Stimulated activated naive CD8-positive, alpha-beta T cell treated with anti-CD3 and anti-CD28 coated beads, Interleukin-15, Interleukin-2, amounts not matched to agents 100 U/mL and 50 U/mL, for 24 hours (primary cell): Measurements from ENCODE around the gene ASTN1.
A peak's percentile ranks its signal among the peaks of the same experiment; 100 is the strongest.

Experiments used
- ATAC-seq: fragments of 150-1000 bp; cut with Tn5 transposase; one replicate; pipeline ENCODE4 v1.10.0; 2021
- DNase-seq: peaks from one replicate; pipeline ENCODE4 v3.0.0; 2021

Gene ASTN1

DNA sequence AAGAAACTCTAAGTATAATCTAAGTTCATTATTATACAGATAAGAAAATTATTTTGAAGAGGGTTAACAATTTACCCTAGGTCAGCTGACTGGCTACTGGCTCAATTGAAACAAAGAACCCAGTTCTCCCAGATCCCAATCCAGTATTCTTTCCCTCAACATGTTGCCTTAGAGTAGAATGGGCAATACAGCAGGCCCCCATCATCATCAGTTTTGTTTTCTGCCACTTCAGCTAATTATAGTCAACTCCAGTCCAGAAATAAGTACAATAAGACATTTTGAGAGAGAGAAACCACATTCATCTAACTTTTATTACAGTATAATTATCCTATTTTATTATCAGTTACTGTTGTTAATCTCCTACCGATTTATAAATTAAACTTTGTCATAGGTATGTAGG, 241.2 kb downstream of the ASTN1 start:
- ATAC-seq (no peak), DNase-seq (no peak)

DNA sequence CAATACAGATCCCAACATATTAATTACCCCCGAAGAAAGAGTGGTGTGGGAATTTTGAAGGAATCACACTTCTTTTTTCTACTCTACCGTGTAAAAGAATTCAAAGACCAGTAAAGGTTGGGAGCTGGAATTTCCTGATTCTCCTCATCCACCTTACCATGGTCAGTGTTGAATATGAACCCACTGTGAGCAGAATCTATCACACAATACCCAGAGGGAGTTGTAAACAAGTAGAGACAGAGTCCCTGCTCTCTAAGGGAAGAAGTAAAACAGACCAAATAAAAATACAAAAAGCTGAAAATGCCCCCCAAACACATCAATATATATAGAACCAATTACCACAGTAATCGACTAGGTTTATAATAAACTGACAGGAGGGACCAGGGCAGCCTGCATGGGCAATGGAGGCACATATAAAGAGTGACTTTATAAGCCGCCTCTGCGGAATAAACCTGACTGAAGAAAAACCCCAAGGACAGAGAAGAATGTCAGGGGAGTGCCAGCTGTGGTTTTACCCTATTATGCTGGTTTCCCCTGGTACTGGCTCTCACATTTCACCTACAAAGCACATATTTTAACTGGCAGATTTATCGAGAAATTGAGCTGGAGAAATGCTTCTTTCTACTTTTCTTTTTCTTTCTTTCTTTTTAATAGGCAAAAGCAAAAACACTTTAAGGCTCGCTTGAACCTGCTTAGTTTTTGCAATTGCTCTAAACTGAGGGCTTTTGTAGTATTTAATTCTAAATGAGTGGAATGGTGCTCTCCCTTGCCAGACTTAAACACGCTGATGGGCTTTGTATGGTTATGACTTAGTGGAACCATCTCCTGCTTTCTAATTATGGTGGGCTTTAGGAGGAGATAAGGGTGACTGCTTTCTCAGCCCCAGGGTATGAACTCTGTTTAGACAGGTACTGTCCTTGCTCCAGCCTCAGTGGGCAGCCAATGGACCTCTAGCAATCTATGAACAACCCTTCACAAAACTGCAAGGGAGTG, 244.8 kb downstream of the ASTN1 start:
- DNase-seq = no peak
- no peak for ATAC-seq

DNA sequence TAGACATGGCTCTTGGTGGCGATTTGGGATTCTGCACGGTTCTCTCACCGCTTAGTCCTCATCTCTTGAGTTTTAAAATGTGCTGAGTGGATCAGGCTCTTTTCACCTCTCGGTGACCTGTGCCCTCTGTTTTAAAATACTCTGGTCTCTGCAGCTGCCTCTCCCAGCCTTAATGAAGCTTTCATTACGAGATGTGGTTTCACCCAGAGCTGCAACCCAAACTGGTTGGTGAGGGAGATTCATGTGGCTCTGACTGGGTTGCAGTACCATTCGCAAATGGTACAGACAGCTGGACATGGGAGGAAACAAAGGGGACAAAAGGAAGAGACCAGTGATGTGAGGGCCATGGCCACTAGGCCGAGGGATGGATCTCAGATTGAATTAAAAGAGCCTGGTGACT, 258.9 kb downstream of the ASTN1 start:
- ATAC-seq (no peak), DNase-seq (no peak)

DNA sequence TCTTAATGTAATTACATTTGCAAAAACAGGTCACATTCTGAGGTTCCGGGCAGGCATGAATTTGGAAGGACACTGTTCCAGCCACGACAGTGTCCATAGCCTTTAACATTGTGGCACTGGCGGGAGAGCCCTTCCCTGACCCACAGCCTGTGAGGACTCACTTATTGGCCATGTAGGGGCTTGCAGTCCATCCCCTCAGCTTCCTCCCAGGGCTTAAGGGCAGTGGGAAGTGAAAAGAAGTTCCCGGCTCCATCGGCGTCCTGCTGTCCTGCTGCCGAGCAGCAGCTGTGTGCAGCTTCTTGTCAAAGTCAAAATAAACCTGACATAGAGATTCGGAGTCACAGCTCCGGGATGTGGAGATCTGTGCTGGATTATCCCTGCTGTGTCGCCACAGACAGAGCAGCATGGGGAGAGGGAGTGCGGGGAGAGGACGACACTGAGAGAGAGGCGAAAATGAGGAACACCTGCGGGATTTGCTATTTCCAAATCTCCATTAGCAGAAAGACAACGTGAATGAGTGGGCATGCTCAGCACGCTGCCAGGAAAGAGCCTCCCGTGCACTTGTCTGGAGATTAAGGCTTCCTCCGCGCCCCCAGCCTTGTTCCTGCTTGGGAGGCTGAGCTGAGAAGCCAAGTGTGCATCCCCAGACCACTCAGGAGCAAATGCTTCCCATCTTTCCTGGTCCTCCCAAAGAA, 260.3 kb downstream of the ASTN1 start:
- no peak for ATAC-seq

DNA sequence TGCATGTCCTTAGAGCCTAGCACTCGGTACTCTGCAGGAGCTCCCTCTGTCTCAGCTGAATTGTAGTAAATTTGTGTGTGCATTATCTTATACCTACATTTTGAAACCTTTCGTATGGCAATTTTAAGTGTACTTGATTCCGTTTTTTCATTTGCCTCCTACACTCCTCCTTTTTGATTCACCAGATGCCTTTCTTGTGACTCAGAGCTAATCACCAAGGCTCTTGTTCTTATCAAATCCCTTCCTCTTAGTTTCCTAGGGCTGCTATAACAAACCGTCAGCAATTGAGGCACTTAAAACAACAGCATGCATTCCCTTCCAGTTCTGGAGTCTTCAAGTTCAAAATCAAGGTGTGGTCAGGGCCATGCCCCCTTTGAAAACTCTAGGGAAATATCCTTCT, 261.0 kb downstream of the ASTN1 start:
- no peak for DNase-seq
- no peak for ATAC-seq

More for the DNA sequence above, 260.3 kb downstream of the ASTN1 start:
- no peak for DNase-seq

DNA sequence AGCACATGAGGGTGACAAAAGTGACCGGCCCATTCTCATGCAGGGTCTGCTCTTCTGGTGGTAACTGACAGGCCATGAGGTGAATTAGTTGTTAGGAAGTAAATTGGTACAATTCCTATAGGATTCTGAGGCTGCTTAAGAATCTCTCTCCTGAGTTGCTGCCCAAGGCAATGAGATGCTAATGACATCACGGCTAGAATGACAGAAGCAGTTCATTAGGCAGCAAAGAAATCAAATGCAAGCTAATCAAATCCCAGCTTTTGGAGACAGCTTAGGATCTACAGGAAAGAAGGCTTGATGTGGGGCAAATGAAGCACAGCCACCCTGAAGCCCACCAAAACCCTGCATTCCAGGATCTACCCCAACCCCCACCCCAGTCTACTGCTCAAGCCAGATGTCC, 265.2 kb downstream of the ASTN1 start:
- ATAC-seq (no peak), DNase-seq (no peak)

DNA sequence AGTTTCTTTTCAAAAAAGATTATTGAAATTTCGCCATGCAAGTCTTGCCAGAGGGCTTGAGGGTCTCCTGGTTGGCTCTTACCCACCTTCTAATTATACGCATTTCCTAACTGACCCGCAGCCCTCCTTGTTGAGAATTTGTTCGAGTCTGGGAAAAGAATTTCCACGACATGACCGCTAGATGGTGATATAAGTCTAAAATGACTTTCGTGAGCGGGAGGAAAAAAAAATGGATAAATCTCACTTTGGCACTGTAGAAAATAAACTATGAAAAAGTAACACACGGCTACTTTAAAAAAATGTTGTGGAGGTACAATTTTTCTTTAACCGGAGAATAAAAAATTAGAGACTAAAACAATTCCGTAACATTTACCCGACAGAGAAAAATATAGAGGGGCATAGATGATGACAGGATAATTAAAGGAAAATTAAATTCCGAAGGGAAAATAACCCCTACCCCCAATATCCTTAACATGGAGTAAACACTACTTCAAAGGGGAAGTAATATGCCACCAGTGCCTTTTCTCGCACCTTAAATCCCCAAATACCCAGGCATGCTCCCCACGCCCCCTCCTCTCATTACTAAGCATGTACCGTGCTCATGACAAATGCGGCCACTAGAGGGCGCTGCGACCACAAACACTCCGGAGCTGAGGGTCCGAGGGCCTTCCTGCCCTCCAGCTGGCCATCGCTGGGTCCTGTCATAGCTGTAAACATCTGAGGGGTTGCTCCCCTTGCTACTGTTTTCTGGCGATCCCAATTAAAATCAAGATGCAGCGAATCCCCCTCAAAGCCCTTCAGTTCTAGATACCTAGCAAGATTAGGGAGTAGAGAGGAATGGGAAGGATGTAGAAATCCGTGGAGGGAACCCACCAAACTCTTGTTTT, 266.9 kb downstream of the ASTN1 start:
- peak; percentile 57 for DNase-seq
- no peak for ATAC-seq

DNA sequence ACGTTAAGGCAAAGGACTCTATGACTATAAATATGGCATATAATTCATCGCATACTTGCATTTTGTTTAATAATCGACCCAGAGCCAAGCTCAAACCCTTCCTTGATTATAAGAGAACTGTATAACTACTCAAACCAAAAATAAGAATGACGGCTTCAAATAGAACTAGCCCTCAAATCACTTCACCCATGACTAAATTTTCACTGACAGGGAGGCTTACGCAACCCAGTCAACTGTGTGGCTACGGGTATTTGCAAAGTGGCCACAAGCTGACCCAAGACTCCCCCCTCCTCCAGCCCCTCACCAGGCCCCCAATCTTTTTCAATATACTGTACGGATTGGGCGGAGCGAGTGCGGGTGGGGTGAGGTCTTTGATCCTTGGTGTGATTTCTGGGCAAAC, 268.3 kb downstream of the ASTN1 start:
- ATAC-seq (no peak), DNase-seq (no peak)

DNA sequence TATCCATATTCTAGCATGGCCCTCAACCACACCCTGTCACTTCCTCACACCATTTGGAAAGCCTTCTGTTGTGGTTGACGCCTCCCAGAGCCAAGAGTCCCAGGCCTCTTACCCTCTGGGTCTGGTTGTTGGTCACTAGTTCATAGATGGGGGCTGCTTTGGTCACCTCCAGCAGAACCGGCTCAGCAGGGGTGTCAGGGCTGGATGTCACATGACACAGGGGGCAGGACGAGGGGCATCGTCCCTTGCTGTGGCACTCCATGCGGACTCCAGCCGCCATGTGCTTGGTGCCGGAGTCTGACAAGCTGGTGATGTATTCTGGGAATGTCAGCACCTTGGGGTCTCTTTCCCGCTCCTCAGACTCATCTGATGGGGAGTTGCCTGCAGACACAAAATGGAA, 270.1 kb downstream of the ASTN1 start:
- DNase-seq = no peak
- ATAC-seq = no peak

DNA sequence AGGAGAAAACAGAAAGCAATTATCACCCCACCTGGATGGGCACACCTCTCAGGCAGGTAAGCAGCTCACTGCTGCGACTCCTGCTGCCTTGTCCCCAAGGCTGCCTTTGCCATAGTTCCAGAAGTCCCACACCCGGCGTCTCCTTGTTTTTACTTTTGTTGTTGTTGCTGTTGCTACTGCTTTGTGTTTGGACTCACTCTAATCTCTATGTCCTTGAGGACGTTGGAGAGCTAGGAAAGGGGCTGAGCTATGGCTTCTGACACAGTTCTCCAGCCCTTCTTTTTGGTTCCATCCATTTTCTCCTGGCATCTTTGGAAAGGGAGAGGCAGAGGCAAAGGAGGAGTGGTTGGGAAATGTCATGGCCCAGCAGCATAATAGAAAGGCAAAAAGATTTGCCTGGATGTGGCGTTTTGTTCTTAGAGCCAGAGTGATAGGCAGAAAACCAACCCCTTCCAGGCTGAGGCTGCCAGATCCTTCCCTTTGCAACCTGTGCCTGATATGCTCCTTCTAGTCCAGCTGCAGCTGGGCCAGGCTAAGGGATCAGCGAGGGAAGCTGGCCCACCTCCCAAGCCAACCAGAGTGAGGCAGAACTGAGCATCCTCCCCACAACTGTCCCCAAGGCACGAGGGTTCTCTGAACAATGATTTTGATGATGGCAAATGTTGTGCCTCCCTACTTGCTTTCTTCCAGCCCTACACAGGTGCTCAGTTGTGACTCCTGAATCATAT, 270.7 kb downstream of the ASTN1 start:
- DNase-seq (no peak), ATAC-seq (no peak)

DNA sequence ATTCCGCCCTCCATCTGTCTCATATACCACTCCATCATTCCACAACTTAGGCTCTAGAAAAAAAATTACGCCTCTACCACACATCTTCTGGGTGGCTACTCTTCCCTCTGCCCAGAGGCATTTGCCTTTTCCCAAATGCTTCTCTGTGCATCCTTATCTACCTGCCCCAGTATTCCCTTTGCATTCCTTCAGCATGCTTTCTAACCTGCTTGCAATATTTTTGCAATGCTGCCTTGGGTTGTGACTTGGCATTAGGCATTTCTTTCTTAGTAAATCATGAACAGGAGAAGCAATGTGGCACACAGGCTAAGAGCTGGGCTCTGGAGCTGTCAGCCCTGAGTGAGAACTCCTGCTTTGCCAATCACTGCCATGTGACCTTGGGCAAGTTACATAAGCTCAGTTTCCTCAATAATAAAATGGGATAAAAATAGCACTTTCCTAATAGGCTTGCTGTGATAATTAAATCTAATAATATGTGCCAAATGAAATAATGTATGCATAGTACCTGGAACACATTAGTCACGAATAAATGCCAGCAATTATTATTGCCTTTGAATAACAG, 276.0 kb downstream of the ASTN1 start:
- DNase-seq = no peak
- ATAC-seq = no peak

DNA sequence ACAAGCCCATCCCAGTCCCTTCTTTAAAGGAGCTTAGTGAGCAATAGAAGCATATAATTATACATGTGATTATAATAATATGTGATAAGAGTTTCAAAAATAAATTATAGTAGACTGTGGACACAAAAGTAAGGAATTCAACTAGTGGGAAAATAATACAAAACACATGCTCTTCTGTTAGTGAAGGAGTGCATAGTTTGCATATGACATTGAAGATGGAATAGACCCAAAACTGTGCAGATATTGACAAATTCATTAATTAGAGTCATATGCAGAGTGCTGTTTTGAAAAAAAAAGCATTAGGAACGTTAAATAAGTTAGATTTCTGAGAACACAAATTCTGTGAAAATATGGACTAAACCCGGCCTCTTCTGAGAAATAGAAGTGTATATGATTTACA, 278.8 kb downstream of the ASTN1 start:
- ATAC-seq (no peak), DNase-seq (no peak)

DNA sequence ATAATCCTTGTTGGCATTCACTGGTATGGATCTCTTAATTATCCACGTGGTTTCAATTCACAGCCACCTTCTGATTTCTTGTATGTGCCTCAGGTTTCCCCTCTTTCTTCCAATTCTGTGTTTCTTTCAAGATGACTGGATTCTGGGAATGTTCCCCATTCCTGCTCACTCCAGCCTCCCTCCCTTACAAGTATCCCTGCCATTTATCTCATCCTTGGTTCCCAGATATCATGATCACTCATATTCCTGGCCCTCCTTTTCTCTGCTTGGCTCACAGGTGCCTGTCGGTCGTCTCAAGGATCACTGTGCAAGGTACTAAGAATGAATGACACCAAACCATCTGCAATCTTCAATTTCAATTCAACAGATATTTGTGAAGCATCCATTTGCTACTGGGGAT, 279.2 kb downstream of the ASTN1 start:
- no peak for DNase-seq

DNA sequence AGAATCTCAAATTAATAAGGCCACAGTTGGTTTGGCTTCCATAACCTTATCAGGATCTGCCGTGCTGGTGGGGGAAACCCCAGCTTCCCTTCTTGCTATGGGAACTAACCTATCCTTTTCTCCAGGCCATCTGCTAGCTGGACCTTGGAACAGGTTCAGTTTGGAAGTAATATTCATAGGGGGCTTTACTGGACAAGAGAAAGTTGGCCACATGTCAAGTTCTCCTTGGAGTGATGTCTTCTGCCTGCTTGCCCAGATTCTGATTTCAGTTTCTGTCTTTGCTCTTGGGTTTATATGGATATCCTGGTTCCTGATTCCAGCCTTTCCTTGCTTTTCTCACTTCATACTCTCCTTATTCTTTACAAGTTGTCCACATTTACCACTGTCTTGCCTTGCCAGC, 279.6 kb downstream of the ASTN1 start:
- ATAC-seq = no peak
- DNase-seq = no peak

More for the DNA sequence above, 279.2 kb downstream of the ASTN1 start:
- no peak for ATAC-seq

DNA sequence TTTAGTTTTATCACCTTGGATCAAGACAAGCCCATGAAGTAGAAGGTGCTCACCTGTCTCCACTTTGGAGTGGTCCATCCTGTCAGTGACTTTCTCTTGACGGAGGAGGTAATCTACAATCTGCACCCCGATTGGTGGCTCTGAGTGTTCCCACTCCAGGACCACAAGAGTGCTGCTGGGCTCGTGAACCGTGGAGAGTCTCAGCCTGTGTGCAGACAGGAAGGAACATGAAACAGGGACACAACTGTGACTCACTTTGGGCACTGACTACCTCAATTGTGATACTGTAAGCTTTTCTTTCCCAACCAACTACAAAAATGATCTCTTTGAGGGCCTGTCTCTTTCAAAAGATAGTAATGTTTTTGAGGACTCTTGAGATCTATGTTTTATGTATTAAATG, 280.2 kb downstream of the ASTN1 start:
- ATAC-seq = no peak

DNA sequence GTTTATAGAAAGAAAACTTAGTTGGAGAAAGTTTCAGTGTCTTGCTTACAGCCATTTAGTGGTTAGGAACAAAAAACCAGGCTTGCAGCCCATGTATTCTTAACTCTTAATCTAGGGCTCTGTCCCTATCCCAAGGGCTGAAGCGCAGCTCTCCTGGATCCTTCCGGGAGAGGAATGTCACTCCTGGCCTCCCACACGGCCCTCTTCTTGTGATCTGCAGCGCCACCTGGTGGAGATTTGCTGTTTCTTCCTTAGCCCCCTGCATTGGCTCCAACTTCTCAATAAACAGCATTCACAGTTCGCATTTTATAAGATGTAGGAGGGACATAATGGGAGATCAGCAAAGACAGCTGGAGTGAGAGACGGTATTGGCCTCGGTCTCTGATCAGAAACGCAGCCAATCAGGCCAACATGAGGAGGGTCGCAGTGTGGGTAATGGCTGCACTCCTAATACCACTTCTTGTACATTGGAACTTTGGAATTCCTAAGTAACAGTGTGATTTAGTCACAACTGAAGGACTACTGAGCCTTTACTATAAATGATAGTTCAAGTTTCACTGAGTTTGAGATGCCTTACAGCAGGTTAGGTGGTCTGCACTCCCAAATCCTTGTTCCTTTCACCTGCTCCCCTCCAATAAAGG, 283.4 kb downstream of the ASTN1 start:
- peak; percentile 66 for DNase-seq
- no peak for ATAC-seq

More for the DNA sequence above, 280.2 kb downstream of the ASTN1 start:
- DNase-seq = no peak

DNA sequence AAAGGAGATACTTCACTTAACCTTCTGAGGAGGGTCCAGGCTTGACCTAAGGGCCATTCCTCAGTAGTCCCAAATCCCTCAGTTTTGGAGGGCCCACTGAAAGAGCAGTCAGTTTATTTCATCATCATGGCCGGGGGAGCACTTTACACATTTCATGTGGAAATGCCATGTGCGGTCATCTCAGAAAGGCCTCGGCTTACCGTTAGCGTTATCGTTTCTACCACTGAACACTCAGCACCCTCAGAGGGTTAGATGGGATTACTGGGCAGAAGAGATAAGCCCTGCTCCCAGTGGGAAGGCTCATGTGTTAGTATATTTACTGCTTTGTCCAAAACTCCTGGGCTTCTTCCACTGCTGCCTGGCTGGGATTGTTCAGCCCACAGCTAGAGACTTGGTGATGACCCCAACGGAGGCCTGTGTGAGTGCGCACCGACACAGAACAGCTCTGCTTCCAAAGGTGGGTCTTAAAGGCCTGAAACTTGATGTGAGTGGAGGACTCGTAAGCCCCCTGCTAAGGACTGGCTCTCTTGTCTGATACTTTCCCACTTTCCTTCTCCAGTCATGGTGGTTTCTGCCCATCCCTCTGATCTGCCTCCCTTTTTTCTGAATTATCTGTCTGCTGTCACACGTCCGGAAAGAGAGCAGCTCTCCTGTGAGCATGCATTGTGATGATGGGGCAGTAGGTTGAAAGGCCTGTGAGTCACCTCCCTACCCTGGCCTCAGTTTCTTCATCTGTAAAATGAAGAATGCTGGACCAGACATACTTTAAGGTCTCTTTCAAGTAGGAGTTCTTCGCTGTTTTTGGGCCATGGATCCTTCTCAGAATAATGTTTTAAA, 284.5 kb downstream of the ASTN1 start:
- no peak for ATAC-seq
- DNase-seq = no peak

DNA sequence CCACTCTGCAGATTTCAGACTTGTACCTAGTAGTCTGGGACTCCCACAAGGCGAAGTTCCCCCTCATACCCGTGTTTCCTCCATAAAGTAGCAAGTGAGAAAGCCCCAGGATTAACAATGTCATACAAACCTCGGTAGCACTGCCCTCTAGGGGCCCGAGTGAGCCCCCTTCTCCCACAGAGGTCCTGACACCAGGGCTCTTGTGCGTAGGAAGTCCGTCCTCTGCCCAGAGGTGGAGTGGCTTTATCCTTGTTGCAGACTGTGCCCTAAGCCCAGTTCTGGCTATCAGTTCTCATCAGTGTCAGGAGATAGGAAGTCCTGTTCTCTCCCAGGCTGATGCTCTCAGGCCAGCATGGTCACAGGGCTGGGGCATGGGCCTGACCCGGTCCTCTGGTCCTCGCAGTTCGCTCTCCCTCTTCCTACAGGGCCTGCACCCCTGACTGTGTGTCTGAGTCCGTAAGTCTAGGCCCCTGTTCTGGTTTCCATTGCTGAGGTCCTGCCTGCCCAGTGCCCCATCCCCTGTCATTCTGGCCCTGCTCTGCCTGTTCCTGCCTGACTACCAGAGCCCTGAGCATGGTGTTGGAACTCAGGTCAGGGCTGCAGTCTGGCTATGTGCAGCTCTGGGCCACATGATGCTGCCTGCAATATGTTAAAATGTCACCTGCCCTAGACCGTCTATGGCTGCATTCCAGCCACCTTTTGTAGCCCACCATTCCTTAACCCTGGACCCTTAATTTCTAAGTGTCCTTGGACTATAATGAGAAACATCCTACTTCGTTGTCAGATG, 285.6 kb downstream of the ASTN1 start:
- DNase-seq (no peak), ATAC-seq (no peak)

DNA sequence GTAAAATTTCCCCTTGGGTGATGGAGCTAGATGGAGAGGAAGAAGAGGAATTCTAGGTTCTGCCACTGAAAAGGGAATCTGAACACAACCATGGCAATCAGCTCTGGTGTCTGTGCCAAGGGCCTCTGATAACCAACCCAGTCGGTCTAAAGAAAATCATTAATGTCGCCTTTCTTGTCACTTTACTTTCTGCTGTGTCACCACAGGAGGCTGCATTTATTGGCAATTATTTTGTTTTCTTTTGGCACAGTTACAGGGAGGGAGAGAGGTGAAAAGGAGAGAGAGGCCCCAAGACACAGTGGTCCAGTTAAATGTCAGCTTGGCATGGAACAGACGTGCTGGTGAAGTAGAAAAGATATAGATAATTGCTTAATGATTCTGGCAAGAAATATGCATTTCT, 287.0 kb downstream of the ASTN1 start:
- no peak for ATAC-seq
- DNase-seq = no peak
